ENCODE measurements around the gene TREX2.

The TREX2 gene

DNA sequence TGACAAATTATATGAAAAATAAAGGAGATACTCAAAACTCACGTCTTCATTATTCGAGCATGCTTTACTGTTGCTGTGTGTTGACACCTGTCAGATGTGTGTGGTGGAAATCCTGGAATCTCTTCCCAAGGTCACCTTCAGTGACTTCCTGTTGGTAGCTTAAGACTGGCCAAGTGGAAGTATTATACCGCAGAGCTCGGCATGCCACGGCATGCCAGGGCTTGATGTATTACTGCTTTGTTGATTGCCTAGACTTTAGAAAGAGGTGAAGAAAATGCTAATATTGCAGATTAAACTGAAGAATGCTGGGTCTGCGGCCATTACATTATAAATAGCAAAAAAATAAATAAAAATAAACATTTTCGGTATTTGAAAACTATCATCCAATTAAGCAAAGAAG is 4.6 kb downstream of the TREX2 start:
- Histone ChIP-seq H3K79me2 (no peaks in the 10 kb centered on the region), H3K9me3 (ENCODE audit: control insufficient read depth, low read length) (no peaks in the 10 kb centered on the region), H3K27me3 (ENCODE audit: control insufficient read depth, insufficient read depth, low read length) (no peaks in the 10 kb centered on the region), H3K36me3 (ENCODE audit: control insufficient read depth, insufficient read depth, low read length) (no peaks in the 10 kb centered on the region), H3K4me3 (ENCODE audit: low read depth, low read length) (no peak overlapping the region), H3K4me2 (ENCODE audit: low read length) (no peak overlapping the region), H3K27ac (no peak overlapping the region), H3K4me1 (peaks cover 3% of the 10 kb centered on the region), H3K9ac (no peak overlapping the region), H2AFZ (no peak overlapping the region)
- TF ChIP-seq, protein P1, sequence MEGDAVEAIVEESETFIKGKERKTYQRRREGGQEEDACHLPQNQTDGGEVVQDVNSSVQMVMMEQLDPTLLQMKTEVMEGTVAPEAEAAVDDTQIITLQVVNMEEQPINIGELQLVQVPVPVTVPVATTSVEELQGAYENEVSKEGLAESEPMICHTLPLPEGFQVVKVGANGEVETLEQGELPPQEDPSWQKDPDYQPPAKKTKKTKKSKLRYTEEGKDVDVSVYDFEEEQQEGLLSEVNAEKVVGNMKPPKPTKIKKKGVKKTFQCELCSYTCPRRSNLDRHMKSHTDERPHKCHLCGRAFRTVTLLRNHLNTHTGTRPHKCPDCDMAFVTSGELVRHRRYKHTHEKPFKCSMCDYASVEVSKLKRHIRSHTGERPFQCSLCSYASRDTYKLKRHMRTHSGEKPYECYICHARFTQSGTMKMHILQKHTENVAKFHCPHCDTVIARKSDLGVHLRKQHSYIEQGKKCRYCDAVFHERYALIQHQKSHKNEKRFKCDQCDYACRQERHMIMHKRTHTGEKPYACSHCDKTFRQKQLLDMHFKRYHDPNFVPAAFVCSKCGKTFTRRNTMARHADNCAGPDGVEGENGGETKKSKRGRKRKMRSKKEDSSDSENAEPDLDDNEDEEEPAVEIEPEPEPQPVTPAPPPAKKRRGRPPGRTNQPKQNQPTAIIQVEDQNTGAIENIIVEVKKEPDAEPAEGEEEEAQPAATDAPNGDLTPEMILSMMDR (IDR thresholded peaks at IDR 0.05) = no peak

DNA sequence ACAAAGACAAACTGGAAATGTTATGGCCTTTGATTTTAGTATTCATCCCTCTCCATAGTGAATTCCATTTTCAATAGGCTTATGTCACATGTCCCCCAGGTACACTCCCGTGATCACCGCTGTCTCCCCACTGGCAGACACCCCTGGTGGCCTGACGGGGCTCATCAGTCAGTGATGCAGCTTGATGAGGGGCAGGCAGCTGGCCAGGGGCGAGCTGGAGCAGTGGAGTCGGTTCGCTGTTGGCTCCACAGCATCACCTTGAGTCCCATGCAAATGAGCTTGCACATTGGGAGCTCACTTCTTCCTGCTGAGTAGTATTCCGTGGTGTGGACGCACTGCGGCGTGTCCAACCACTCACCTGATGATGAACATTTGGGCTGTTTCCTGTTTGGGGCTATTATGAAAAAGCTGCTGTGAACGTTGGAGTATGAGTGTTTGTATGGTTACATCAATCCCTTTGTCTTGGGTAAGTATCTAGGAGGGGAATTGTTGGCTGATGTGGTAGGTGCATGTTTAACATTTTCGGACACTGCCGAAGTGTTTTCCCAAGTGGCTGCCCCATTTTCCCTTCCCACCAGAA is 5.2 kb downstream of the TREX2 start:
- H3K36me3 ChIP-seq (ENCODE audit: control insufficient read depth, insufficient read depth, low read length) = no peaks in the 10 kb centered on the region
- no peaks in the 10 kb centered on the region for H3K27me3 ChIP-seq (ENCODE audit: control insufficient read depth, insufficient read depth, low read length)
- peaks cover 3% of the 10 kb centered on the region for H3K4me1 ChIP-seq
- no peak overlapping the region for H3K27ac ChIP-seq
- TF ChIP-seq, protein P1 (IDR thresholded peaks at IDR 0.05) = no peak
- no peaks in the 10 kb centered on the region for H3K9me3 ChIP-seq (ENCODE audit: control insufficient read depth, low read length)
- H3K79me2 ChIP-seq = no peaks in the 10 kb centered on the region
- H2AFZ ChIP-seq = no peak overlapping the region
- H3K4me3 ChIP-seq (ENCODE audit: low read depth, low read length) = no peak overlapping the region
- H3K4me2 ChIP-seq (ENCODE audit: low read length) = no peak overlapping the region
- no peak overlapping the region for H3K9ac ChIP-seq

DNA sequence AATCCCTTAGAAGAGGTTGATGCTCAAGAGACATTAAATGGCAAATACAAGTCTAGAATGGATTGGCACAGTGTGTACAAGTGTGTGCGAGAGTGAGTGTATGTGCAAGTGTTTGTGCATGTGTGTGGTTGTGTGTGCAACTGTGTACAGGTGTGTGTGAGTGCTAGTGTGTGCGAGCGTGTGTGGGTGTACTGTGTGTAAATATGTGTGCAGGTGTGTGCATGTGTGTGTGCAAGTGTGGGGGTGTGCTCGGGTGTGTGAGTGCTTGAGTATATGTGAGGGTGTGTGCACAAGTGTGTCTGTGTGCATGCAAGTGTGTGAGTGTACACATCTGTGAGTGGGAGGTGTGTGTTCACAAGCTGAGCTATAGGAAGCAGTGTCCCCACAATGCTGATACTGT is 5.9 kb downstream of the TREX2 start:
- no peaks in the 10 kb centered on the region for H3K9me3 ChIP-seq (ENCODE audit: control insufficient read depth, low read length)
- TF ChIP-seq, protein P1 (IDR thresholded peaks at IDR 0.05) = no peak

DNA sequence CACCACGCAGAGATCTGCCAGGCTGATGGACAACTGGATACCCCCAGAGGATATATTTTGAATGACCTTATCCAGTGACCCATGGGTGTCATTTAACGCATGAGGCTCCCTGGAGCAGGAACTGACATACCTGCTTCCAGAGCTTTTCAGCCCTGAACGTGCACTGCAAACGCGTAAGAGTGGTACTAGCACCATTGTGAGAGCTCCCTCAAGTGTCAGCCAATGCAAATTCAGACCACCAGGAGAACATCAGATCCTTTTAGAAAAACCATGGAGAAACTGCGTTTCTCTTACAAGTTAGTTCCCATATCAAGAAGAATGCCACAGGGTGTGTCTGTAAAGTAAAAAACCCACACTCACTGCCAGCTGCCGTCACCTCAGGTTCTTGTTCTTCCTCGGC is 7.3 kb downstream of the TREX2 start:
- Histone ChIP-seq H3K4me1 (peaks cover 3% of the 10 kb centered on the region), H3K9ac (no peak overlapping the region), H3K4me3 (ENCODE audit: low read depth, low read length) (no peak overlapping the region), H3K36me3 (ENCODE audit: control insufficient read depth, insufficient read depth, low read length) (no peaks in the 10 kb centered on the region), H3K9me3 (ENCODE audit: control insufficient read depth, low read length) (no peaks in the 10 kb centered on the region), H2AFZ (no peak overlapping the region), H3K79me2 (no peaks in the 10 kb centered on the region), H3K27ac (no peak overlapping the region), H3K4me2 (ENCODE audit: low read length) (no peak overlapping the region), H3K27me3 (ENCODE audit: control insufficient read depth, insufficient read depth, low read length) (no peaks in the 10 kb centered on the region)
- TF ChIP-seq, protein P1 (IDR thresholded peaks at IDR 0.05) = peak; percentile 46

More for the DNA sequence above, 5.9 kb downstream of the TREX2 start:
- Histone ChIP-seq H3K4me3 (ENCODE audit: low read depth, low read length) (no peak overlapping the region), H3K27me3 (ENCODE audit: control insufficient read depth, insufficient read depth, low read length) (no peaks in the 10 kb centered on the region), H3K27ac (no peak overlapping the region), H3K9ac (no peak overlapping the region), H2AFZ (no peak overlapping the region), H3K4me2 (ENCODE audit: low read length) (no peak overlapping the region), H3K36me3 (ENCODE audit: control insufficient read depth, insufficient read depth, low read length) (no peaks in the 10 kb centered on the region), H3K79me2 (no peaks in the 10 kb centered on the region), H3K4me1 (peaks cover 3% of the 10 kb centered on the region)

DNA sequence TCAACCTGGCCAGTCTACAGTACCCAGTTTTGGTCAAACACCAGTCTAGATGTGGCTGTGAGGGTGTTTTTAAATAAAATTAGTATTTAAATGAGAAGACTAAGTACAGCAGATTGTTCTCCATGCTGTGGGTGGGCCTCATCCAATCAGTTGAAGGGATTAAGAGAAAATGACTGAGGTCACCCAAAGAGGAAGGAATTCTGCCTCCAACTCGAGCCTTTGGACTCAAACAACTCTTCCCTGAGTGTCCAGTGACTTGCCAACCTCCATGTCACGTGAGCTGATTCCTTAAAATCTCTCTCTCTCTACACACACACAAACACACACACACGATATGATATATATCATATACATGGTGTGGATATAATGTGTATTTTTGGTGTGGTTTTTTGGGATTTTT is 10.0 kb downstream of the TREX2 start:
- Histone ChIP-seq H3K9ac (no peak overlapping the region), H3K36me3 (ENCODE audit: control insufficient read depth, insufficient read depth, low read length) (no peaks in the 10 kb centered on the region), H3K4me3 (ENCODE audit: low read depth, low read length) (no peak overlapping the region), H2AFZ (no peak overlapping the region), H3K27ac (no peak overlapping the region), H3K79me2 (no peaks in the 10 kb centered on the region), H3K9me3 (ENCODE audit: control insufficient read depth, low read length) (no peaks in the 10 kb centered on the region), H3K4me2 (ENCODE audit: low read length) (no peak overlapping the region), H3K4me1 (peaks cover 3% of the 10 kb centered on the region), H3K27me3 (ENCODE audit: control insufficient read depth, insufficient read depth, low read length) (no peaks in the 10 kb centered on the region)
- TF ChIP-seq, protein P1 (IDR thresholded peaks at IDR 0.05) = no peak
